Measurements from ENCODE around the gene ZNF366. TPM values are rescaled to one million over a fixed set of nuclear protein-coding genes. Genes with fewer than 3 reads are reported as not detected.

The ZNF366 gene
- total and polyA plus RNA-seq, 8 donors, result 0.26 to 1.0 (median 0.52) TPM

GRCh38 chr5:72458407-72458806, 48.8 kb downstream of the ZNF366 start:
- Histone ChIP-seq H3K4me1 (peaks cover 4 to 10% (median 4%) of the 10 kb centered on the region in 3 donors), H3K4me3 (no peak overlapping the region), H3K27ac (no peak overlapping the region), H3K36me3 (no peaks in the 10 kb centered on the region), H3K9me3 (no peaks in the 10 kb centered on the region), H3K27me3 (no peaks in the 10 kb centered on the region)
- intact Hi-C loops (cut with DNase I), result no loop called here
- WGBS, 2 donors, result 76 to 77% methylated on average over 3 of the region's 3 CpGs
- FAIRE-seq (no peak), ATAC-seq (no peak), DNase-seq (no peak)
- no peak for TF ChIP-seq CTCF (IDR thresholded peaks at IDR 0.05)

GRCh38 chr5:72457491-72457890, 49.7 kb downstream of the ZNF366 start:
- ATAC-seq, result no peak
- peaks cover 11 to 18% (median 12%) of the 10 kb centered on the region in 3 donors for H3K4me1 ChIP-seq

GRCh38 chr5:72456391-72457074, 50.7 kb downstream of the ZNF366 start:
- FAIRE-seq, result no peak
- 95 to 98% methylated on average over 8 of the region's 8 CpGs for WGBS, 2 donors
- H3K27ac ChIP-seq, result no peak overlapping the region
- intact Hi-C loops (cut with DNase I), result no loop called here
- H3K36me3 ChIP-seq, result no peaks in the 10 kb centered on the region
- no peak for ATAC-seq
- DNase-seq, result no peak
- H3K27me3 ChIP-seq, result no peaks in the 10 kb centered on the region
- H3K4me3 ChIP-seq, result no peak overlapping the region
- H3K4me1 ChIP-seq, result peaks cover 15 to 27% (median 15%) of the 10 kb centered on the region in 3 donors
- no peak for TF ChIP-seq CTCF (IDR thresholded peaks at IDR 0.05)
- no peaks in the 10 kb centered on the region for H3K9me3 ChIP-seq

More at GRCh38 chr5:72457491-72457890, 49.7 kb downstream of the ZNF366 start:
- H3K36me3 ChIP-seq, result no peaks in the 10 kb centered on the region
- no peak for TF ChIP-seq CTCF (IDR thresholded peaks at IDR 0.05)
- H3K4me3 ChIP-seq, result no peak overlapping the region
- DNase-seq, result no peak
- no peak overlapping the region for H3K27ac ChIP-seq
- WGBS, 2 donors, result 91 to 94% methylated on average over 1 of the region's 1 CpG
- intact Hi-C loops (cut with DNase I), result no loop called here
- no peaks in the 10 kb centered on the region for H3K27me3 ChIP-seq
- H3K9me3 ChIP-seq, result no peaks in the 10 kb centered on the region
- no peak for FAIRE-seq

- no peaks in the 10 kb centered on the region for H3K27me3 ChIP-seq
- intact Hi-C loops (cut with DNase I), result no loop called here
- FAIRE-seq (no peak), ATAC-seq (no peak), DNase-seq (no peak)
- no peaks in the 10 kb centered on the region for H3K9me3 ChIP-seq
- 92 to 95% methylated on average over 9 of the region's 9 CpGs for WGBS, 2 donors
- H3K4me3 ChIP-seq, result no peak overlapping the region
- TF ChIP-seq CTCF (IDR thresholded peaks at IDR 0.05), result no peak
- no peaks in the 10 kb centered on the region for H3K36me3 ChIP-seq
- H3K4me1 ChIP-seq, result peaks cover 15 to 31% (median 15%) of the 10 kb centered on the region in 3 donors
- H3K27ac ChIP-seq, result no peak overlapping the region
Observed at GRCh38 chr5:72455476-72455875, 51.7 kb downstream of the ZNF366 start.

GRCh38 chr5:72454996-72455395, 52.2 kb downstream of the ZNF366 start:
- intact Hi-C loops (cut with DNase I), result no loop called here
- no peak overlapping the region for H3K27ac ChIP-seq
- no peak for DNase-seq
- no peaks in the 10 kb centered on the region for H3K9me3 ChIP-seq
- no peak for FAIRE-seq
- ATAC-seq, result no peak
- H3K27me3 ChIP-seq, result no peaks in the 10 kb centered on the region
- H3K4me1 ChIP-seq, result peaks cover 15 to 31% (median 15%) of the 10 kb centered on the region in 3 donors
- no peak overlapping the region for H3K4me3 ChIP-seq
- 95 to 100% methylated on average over 2 of the region's 2 CpGs for WGBS, 2 donors
- H3K36me3 ChIP-seq, result no peaks in the 10 kb centered on the region
- TF ChIP-seq CTCF (IDR thresholded peaks at IDR 0.05), result no peak

Measured in pancreas (tissue), 10 donors.